ENCODE data around the gene ATAD3B.

Gene ATAD3B

GRCh38 chr1:1538989-1539309 lies 67.4 kb downstream of the ATAD3B start:
- no peak for ATAC-seq (replicated peaks)
- Mint-ChIP-seq H3K27me3 (peaks cover 5 to 12% of the 10 kb centered on the region in 2 donors), H3K4me3 (peak overlapping the region; percentile 6 to 76), H3K4me1 (peaks cover 3 to 5% of the 10 kb centered on the region in 2 donors), H3K27ac (no peak overlapping the region), H3K9me3 (no peaks in the 10 kb centered on the region), H3K36me3 (peaks cover 24 to 27% of the 10 kb centered on the region in 2 donors)
- DNase-seq: no peak

GRCh38 chr1:1539310-1540089 lies 67.9 kb downstream of the ATAD3B start:
- Mint-ChIP-seq H3K27me3 (peaks cover 5 to 12% of the 10 kb centered on the region in 2 donors), H3K4me3 (peak overlapping the region; percentile 76 to 78), H3K4me1 (peaks cover 3 to 5% of the 10 kb centered on the region in 2 donors), H3K9me3 (no peaks in the 10 kb centered on the region), H3K36me3 (peaks cover 24 to 28% of the 10 kb centered on the region in 2 donors), H3K27ac (peak overlapping the region; percentile 71)
- DNase-seq (no peak), ATAC-seq (replicated peaks) (peak in 1 of 2 donors; percentile 4)

- Mint-ChIP-seq H3K27me3 (peaks cover 5 to 12% of the 10 kb centered on the region in 2 donors), H3K36me3 (peaks cover 30 to 34% of the 10 kb centered on the region in 2 donors), H3K27ac (peak within 1 kb of the TSS; percentile 71), H3K4me1 (peaks cover 3 to 8% of the 10 kb centered on the region in 2 donors), H3K4me3 (peak within 1 kb of the TSS; percentile 76 to 78), H3K9me3 (no peaks in the 10 kb centered on the region)
- DNase-seq (no peak), ATAC-seq (replicated peaks) (peak; percentile 68 to 70)
Measured at GRCh38 chr1:1540090-1540817, 68.7 kb downstream of the ATAD3B start, which contains the start of gene TMEM240. TSS of gene TMEM240 (minus strand) at chr1:1540624. CDS start at chr1:1540346, 278 bp downstream.

GRCh38 chr1:1540818-1541628 lies 69.5 kb downstream of the ATAD3B start:
- no peaks in the 10 kb centered on the region for H3K9me3 Mint-ChIP-seq
- peaks cover 5 to 12% of the 10 kb centered on the region in 2 donors for H3K27me3 Mint-ChIP-seq
- peak overlapping the region; percentile 25 to 55 for H3K4me3 Mint-ChIP-seq
- no peak overlapping the region for H3K27ac Mint-ChIP-seq
- H3K36me3 Mint-ChIP-seq: peaks cover 32 to 38% of the 10 kb centered on the region in 2 donors
- DNase-seq (no peak), ATAC-seq (replicated peaks) (no peak)
- H3K4me1 Mint-ChIP-seq: peaks cover 3 to 10% of the 10 kb centered on the region in 2 donors

GRCh38 chr1:1541956-1542765 lies 70.6 kb downstream of the ATAD3B start:
- peaks cover 5 to 12% of the 10 kb centered on the region in 2 donors for H3K27me3 Mint-ChIP-seq
- H3K4me3 Mint-ChIP-seq: peak overlapping the region; percentile 23 to 52
- DNase-seq: no peak
- no peaks in the 10 kb centered on the region for H3K9me3 Mint-ChIP-seq
- peaks cover 3 to 11% of the 10 kb centered on the region in 2 donors for H3K4me1 Mint-ChIP-seq
- peaks cover 31 to 33% of the 10 kb centered on the region in 2 donors for H3K36me3 Mint-ChIP-seq
- peak overlapping the region; percentile 21 for H3K27ac Mint-ChIP-seq
- no peak for ATAC-seq (replicated peaks)

- H3K27me3 Mint-ChIP-seq: peaks cover 5 to 12% of the 10 kb centered on the region in 2 donors
- DNase-seq (no peak), ATAC-seq (replicated peaks) (no peak)
- peaks cover 34 to 35% of the 10 kb centered on the region in 2 donors for H3K36me3 Mint-ChIP-seq
- H3K4me1 Mint-ChIP-seq: peaks cover 5 to 16% of the 10 kb centered on the region in 2 donors
- no peak overlapping the region for H3K27ac Mint-ChIP-seq
- H3K9me3 Mint-ChIP-seq: no peaks in the 10 kb centered on the region
- H3K4me3 Mint-ChIP-seq: no peak overlapping the region
Measured at GRCh38 chr1:1542766-1543705, 71.5 kb downstream of the ATAD3B start.

- no peaks in the 10 kb centered on the region for H3K9me3 Mint-ChIP-seq
- H3K27me3 Mint-ChIP-seq: peaks cover 3 to 9% of the 10 kb centered on the region in 2 donors
- H3K4me1 Mint-ChIP-seq: peaks cover 5 to 16% of the 10 kb centered on the region in 2 donors
- DNase-seq (no peak), ATAC-seq (replicated peaks) (no peak)
- H3K27ac Mint-ChIP-seq: peak overlapping the region; percentile 31
- H3K4me3 Mint-ChIP-seq: no peak overlapping the region
- H3K36me3 Mint-ChIP-seq: peaks cover 35% of the 10 kb centered on the region in 2 donors
Measured at GRCh38 chr1:1543706-1544099, 72.1 kb downstream of the ATAD3B start.

- Mint-ChIP-seq H3K9me3 (no peaks in the 10 kb centered on the region), H3K27me3 (peaks cover 0 to under 1% of the 10 kb centered on the region in 2 donors), H3K4me3 (no peak overlapping the region), H3K4me1 (peaks cover 3 to 11% of the 10 kb centered on the region in 2 donors), H3K36me3 (peaks cover 35% of the 10 kb centered on the region in 2 donors), H3K27ac (no peak overlapping the region)
- no peak for DNase-seq
- no peak for ATAC-seq (replicated peaks)
Measured at GRCh38 chr1:1544544-1544943, 73.0 kb downstream of the ATAD3B start.

Data from stimulated activated naive B cell treated with anti-CD40 and anti-IgM and Interleukin-4, amounts not matched to agents 10 μg/mL and 1 μg/mL and 100 μg/mL, for 72 hours (primary cell).